HepG2 (cell line): ENCODE results near the gene SPAG4. TPM values are rescaled to one million over a fixed set of nuclear protein-coding genes. Genes with fewer than 3 reads are reported as not detected.
A peak's percentile ranks its signal among the peaks of the same experiment; 100 is the strongest.

ENCODE experiments used
- ELF3 ChIP-seq: IDR thresholded peaks from 2 replicates; pipeline ENCODE4 v1.6.1; 2016; ENCODE audit warnings: missing genetic modification reagents, missing compliant biosample characterization
- FOXC1 ChIP-seq: sonication (generic); formaldehyde crosslinking; IDR thresholded peaks from 2 replicates; pipeline ENCODE4 v1.8.0; 2022; ENCODE audit warnings: mild to moderate bottlenecking, missing genetic modification reagents, borderline replicate concordance
- HNRNPK ChIP-seq: fragments of 200-400 bp; formaldehyde crosslinking; IDR thresholded peaks from 2 replicates; pipeline ENCODE4 v1.6.1; 2018; ENCODE audit warnings: low read length, low read depth, moderate library complexity, mild to moderate bottlenecking; ENCODE audit not compliant: poor library complexity, severe bottlenecking
- HOXA5 ChIP-seq: sonication (generic); formaldehyde crosslinking; IDR thresholded peaks from 2 replicates; pipeline ENCODE4 v1.4.0; 2020; ENCODE audit warnings: missing genetic modification reagents
- KDM2A ChIP-seq: sonication (generic); formaldehyde crosslinking; IDR thresholded peaks from 2 replicates; pipeline ENCODE4 v1.4.0; 2020; ENCODE audit warnings: low read depth, missing genetic modification reagents, borderline replicate concordance
- KDM4B ChIP-seq: sonication (generic); formaldehyde crosslinking; IDR thresholded peaks from 2 replicates; pipeline ENCODE4 v1.4.0; 2020; ENCODE audit warnings: missing genetic modification reagents
- KDM6A ChIP-seq: IDR thresholded peaks from 2 replicates; pipeline ENCODE4 v1.6.1; 2016; ENCODE audit warnings: low read depth
- MBD4 ChIP-seq: IDR thresholded peaks from 2 replicates; pipeline ENCODE4 v1.6.1; 2012; ENCODE audit warnings: low read length, inconsistent platforms, borderline replicate concordance
- MIXL1 ChIP-seq: IDR thresholded peaks from 2 replicates; pipeline ENCODE4 v1.6.1; 2016
- POGZ ChIP-seq: sonication (generic); formaldehyde crosslinking; IDR thresholded peaks from 2 replicates; pipeline ENCODE4 v1.4.0; 2020; ENCODE audit warnings: mild to moderate bottlenecking, missing genetic modification reagents
- POLR2AphosphoS2 ChIP-seq: IDR thresholded peaks from 2 replicates; pipeline ENCODE4 v1.6.1; 2011; ENCODE audit warnings: low read depth, low read length, improper control_type of control experiment
- RAD21 ChIP-seq: fragments of 450-650 bp; formaldehyde crosslinking; IDR thresholded peaks from 2 replicates; pipeline ENCODE4 v1.5.0; 2020; ENCODE audit warnings: mild to moderate bottlenecking
- SALL2 ChIP-seq: sonication (generic); formaldehyde crosslinking; IDR thresholded peaks from 2 replicates; pipeline ENCODE4 v1.8.1; 2023; ENCODE audit warnings: mild to moderate bottlenecking, missing genetic modification reagents, inconsistent platforms
- SAP130 ChIP-seq: IDR thresholded peaks from 2 replicates; pipeline ENCODE4 v1.6.1; 2016; ENCODE audit warnings: low read depth
- SKI ChIP-seq: fragments of 450-650 bp; IDR thresholded peaks from one replicate; pipeline ENCODE4 v1.6.1; 2018; ENCODE audit warnings: mild to moderate bottlenecking; ENCODE audit not compliant: partially characterized antibody
- SRY ChIP-seq: sonication (generic); formaldehyde crosslinking; IDR thresholded peaks from 2 replicates; pipeline ENCODE4 v1.8.0; 2022; ENCODE audit warnings: mild to moderate bottlenecking, missing genetic modification reagents
- ZFP36 ChIP-seq: fragments of 150-350 bp; IDR thresholded peaks from 2 replicates; pipeline ENCODE4 v1.6.1; 2018; ENCODE audit warnings: borderline replicate concordance, low read length, low read depth; ENCODE audit not compliant: partially characterized antibody
- ZNF350 ChIP-seq: sonication (generic); formaldehyde crosslinking; IDR thresholded peaks from 2 replicates; pipeline ENCODE4 v1.4.0; 2020; ENCODE audit warnings: mild to moderate bottlenecking, low read depth, missing genetic modification reagents, borderline replicate concordance
- ZNF382 ChIP-seq: sonication (generic); formaldehyde crosslinking; IDR thresholded peaks from 2 replicates; pipeline ENCODE4 v1.5.0; 2020; ENCODE audit warnings: missing genetic modification reagents, mild to moderate bottlenecking, borderline replicate concordance
- ZNF652 ChIP-seq: IDR thresholded peaks from 2 replicates; pipeline ENCODE4 v1.6.1; 2016; ENCODE audit warnings: low read depth, borderline replicate concordance
- polyA plus RNA-seq, 8 experiments: library from polyadenylated mRNA; depleted of rRNA in 3 of 8; stranded (reverse) in 7 of 8; unstranded in 1 of 8; fragments of >200 nt; fragmentation: Illumina TruSeq in 4 of 8; extraction: Trizol in 4 of 8; gene quantifications; 2 replicates each; pipeline versions ENCODE4 v1.2.1 to v1.2.3, GENCODE V29; 2011 to 2016; ENCODE audit warnings: low read depth in 4 of 8, missing spikeins in 1 of 8, mixed read lengths in 1 of 8; ENCODE audit not compliant: insufficient read depth in 1 of 8
- total RNA-seq, 5 experiments: library from RNA; depleted of rRNA; stranded (reverse); fragments of >200 nt; fragmentation: Illumina TruSeq; extraction: Trizol; gene quantifications; 2 replicates each; pipeline ENCODE4 v1.2.3, GENCODE V29; 2016; ENCODE audit warnings: low read depth in 1 of 5
- TF ChIP-seq, protein P1 (sequence below): sonication (generic); IDR thresholded peaks from 2 replicates; pipeline ENCODE4 v1.6.1; 2016; ENCODE audit warnings: low read depth, borderline replicate concordance
- TF ChIP-seq, protein P2 (sequence below): conservative IDR thresholded peaks from 2 replicates; pipeline ENCODE4 v1.6.1; 2018; ENCODE audit warnings: missing genetic modification reagents
- TF ChIP-seq, protein P3 (sequence below): sonication (generic); formaldehyde crosslinking; IDR thresholded peaks from 2 replicates; pipeline ENCODE4 v1.4.0; 2020; ENCODE audit warnings: missing genetic modification reagents
- TF ChIP-seq, protein P4 (sequence below): sonication (generic); formaldehyde crosslinking; IDR thresholded peaks from 2 replicates; pipeline ENCODE4 v1.5.1; 2020; ENCODE audit warnings: missing genetic modification reagents, mild to moderate bottlenecking, borderline replicate concordance
- TF ChIP-seq, protein P5 (sequence below): sonication (generic); formaldehyde crosslinking; IDR thresholded peaks from 2 replicates; pipeline ENCODE4 v1.5.0; 2020; ENCODE audit warnings: mild to moderate bottlenecking, missing genetic modification reagents

The SPAG4 gene
- total and polyA plus RNA-seq, 2 of the 13 experiments (the other 11 are each of a cell fraction or from before 2014, with no cell fraction given) = 5.8 to 137 TPM

DNA sequence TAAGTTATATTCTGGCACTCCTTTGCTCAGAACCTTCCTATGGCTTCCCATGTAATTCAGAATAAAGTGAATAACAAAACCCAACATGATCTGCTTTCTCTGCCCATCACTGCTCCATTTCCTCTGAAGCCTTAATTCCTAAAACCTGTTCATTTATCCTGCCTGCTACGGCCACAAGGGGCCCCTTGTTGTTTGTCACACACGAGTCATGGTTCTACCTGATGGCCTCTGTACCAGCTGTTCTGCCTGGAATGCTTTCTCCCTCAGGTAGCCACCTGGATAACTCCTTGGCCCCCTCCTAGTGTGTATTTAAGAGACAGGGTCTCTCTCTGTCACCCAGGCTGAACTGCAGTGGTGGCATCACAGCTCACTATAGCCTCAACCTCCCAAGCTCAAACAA, 47.0 kb upstream of the SPAG4 start (continued):
- TF ChIP-seq FOXC1 (no peak), SKI (no peak), RAD21 (CRISPR knock-in tag) (peak; percentile 50; the same call in 1 of the 2 replicates), MIXL1 (peak; percentile 76), HNRNPK (no peak), ELF3 (CRISPR knock-in tag) (peak; percentile 49; the same call in 1 of the 2 replicates), ZFP36 (no peak), SRY (CRISPR knock-in tag) (no peak), ZNF350 (CRISPR knock-in tag) (no peak), KDM2A (0 out of 2 replicates have a peak, but pooled peaks have one; percentile 33), KDM4B (CRISPR knock-in tag) (no peak), SAP130 (peak; percentile 32; the same call in 1 of the 2 replicates), ZNF382 (CRISPR knock-in tag) (no peak), POLR2AphosphoS2 (no peak), SALL2 (0 out of 2 replicates have a peak, but pooled peaks have one; percentile 43), KDM6A (CRISPR knock-in tag) (no peak), HOXA5 (CRISPR knock-in tag) (no peak), MBD4 (no peak), ZNF652 (CRISPR knock-in tag) (no peak), POGZ (CRISPR knock-in tag) (no peak)
- TF ChIP-seq, protein P1, sequence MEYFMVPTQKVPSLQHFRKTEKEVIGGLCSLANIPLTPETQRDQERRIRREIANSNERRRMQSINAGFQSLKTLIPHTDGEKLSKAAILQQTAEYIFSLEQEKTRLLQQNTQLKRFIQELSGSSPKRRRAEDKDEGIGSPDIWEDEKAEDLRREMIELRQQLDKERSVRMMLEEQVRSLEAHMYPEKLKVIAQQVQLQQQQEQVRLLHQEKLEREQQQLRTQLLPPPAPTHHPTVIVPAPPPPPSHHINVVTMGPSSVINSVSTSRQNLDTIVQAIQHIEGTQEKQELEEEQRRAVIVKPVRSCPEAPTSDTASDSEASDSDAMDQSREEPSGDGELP = peak; percentile 93
- TF ChIP-seq, protein P2, sequence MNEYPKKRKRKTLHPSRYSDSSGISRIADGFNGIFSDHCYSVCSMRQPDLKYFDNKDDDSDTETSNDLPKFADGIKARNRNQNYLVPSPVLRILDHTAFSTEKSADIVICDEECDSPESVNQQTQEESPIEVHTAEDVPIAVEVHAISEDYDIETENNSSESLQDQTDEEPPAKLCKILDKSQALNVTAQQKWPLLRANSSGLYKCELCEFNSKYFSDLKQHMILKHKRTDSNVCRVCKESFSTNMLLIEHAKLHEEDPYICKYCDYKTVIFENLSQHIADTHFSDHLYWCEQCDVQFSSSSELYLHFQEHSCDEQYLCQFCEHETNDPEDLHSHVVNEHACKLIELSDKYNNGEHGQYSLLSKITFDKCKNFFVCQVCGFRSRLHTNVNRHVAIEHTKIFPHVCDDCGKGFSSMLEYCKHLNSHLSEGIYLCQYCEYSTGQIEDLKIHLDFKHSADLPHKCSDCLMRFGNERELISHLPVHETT (CRISPR knock-in tag) = no peak
- TF ChIP-seq, protein P3, sequence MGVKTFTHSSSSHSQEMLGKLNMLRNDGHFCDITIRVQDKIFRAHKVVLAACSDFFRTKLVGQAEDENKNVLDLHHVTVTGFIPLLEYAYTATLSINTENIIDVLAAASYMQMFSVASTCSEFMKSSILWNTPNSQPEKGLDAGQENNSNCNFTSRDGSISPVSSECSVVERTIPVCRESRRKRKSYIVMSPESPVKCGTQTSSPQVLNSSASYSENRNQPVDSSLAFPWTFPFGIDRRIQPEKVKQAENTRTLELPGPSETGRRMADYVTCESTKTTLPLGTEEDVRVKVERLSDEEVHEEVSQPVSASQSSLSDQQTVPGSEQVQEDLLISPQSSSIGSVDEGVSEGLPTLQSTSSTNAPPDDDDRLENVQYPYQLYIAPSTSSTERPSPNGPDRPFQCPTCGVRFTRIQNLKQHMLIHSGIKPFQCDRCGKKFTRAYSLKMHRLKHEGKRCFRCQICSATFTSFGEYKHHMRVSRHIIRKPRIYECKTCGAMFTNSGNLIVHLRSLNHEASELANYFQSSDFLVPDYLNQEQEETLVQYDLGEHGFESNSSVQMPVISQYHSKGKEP = no peak
- TF ChIP-seq, protein P4, sequence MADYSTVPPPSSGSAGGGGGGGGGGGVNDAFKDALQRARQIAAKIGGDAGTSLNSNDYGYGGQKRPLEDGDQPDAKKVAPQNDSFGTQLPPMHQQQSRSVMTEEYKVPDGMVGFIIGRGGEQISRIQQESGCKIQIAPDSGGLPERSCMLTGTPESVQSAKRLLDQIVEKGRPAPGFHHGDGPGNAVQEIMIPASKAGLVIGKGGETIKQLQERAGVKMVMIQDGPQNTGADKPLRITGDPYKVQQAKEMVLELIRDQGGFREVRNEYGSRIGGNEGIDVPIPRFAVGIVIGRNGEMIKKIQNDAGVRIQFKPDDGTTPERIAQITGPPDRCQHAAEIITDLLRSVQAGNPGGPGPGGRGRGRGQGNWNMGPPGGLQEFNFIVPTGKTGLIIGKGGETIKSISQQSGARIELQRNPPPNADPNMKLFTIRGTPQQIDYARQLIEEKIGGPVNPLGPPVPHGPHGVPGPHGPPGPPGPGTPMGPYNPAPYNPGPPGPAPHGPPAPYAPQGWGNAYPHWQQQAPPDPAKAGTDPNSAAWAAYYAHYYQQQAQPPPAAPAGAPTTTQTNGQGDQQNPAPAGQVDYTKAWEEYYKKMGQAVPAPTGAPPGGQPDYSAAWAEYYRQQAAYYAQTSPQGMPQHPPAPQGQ (CRISPR knock-in tag) = no peak
- TF ChIP-seq, protein P5, sequence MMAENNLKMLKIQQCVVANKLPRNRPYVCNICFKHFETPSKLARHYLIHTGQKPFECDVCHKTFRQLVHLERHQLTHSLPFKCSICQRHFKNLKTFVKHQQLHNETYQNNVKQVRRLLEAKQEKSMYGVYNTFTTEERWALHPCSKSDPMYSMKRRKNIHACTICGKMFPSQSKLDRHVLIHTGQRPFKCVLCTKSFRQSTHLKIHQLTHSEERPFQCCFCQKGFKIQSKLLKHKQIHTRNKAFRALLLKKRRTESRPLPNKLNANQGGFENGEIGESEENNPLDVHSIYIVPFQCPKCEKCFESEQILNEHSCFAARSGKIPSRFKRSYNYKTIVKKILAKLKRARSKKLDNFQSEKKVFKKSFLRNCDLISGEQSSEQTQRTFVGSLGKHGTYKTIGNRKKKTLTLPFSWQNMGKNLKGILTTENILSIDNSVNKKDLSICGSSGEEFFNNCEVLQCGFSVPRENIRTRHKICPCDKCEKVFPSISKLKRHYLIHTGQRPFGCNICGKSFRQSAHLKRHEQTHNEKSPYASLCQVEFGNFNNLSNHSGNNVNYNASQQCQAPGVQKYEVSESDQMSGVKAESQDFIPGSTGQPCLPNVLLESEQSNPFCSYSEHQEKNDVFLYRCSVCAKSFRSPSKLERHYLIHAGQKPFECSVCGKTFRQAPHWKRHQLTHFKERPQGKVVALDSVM = peak; percentile 28; the same call in 1 of the 2 replicates
